Stimulated activated CD8-positive, alpha-beta memory T cell treated with anti-CD3 and anti-CD28 coated beads, Interleukin-15, amount 100 ng/mL, for 48 hours (primary cell): Measurements from ENCODE around the gene BBX.
"Not testable (repeated sequence)": the region's sequence is repeated elsewhere in the genome, so short reads cannot be mapped to it uniquely, and the experiment has no call there.

Experiments used
- DNase-seq, 2 donors: peaks; one replicate each; pipeline ENCODE4 v3.0.0-alpha.2; 2020; ENCODE audit warnings: low read depth in 2 of 2

Gene BBX

GRCh38 chr3:107796791-107797190 is 274.0 kb downstream of the BBX start:
- DNase-seq: no peak

- no peak for DNase-seq
These were observed 274.8 kb downstream of the BBX start for GRCh38 chr3:107797586-107797985.

- no peak for DNase-seq
These were observed 275.6 kb downstream of the BBX start for GRCh38 chr3:107798381-107798780.

GRCh38 chr3:107800710-107801109 is 277.9 kb downstream of the BBX start:
- no peak for DNase-seq

GRCh38 chr3:107803170-107803569 is 280.4 kb downstream of the BBX start:
- no peak for DNase-seq

GRCh38 chr3:107806021-107806420 is 283.3 kb downstream of the BBX start:
- no peak for DNase-seq

- DNase-seq: no peak
These were observed 283.8 kb downstream of the BBX start for GRCh38 chr3:107806536-107806935.

GRCh38 chr3:107810171-107811071 is 287.7 kb downstream of the BBX start:
- DNase-seq: no peak

- no peak for DNase-seq
These were observed 290.3 kb downstream of the BBX start for GRCh38 chr3:107813026-107813425.

- DNase-seq: no peak
These were observed 293.3 kb downstream of the BBX start for GRCh38 chr3:107816107-107816506.

- DNase-seq: no peak
These were observed 294.3 kb downstream of the BBX start for GRCh38 chr3:107817076-107817475.

- no peak for DNase-seq
These were observed 295.3 kb downstream of the BBX start for GRCh38 chr3:107818025-107818424.

- no peak for DNase-seq
These were observed 296.9 kb downstream of the BBX start for GRCh38 chr3:107819656-107820055.

GRCh38 chr3:107822308-107822707 is 299.5 kb downstream of the BBX start:
- no peak for DNase-seq

- DNase-seq: no peak
These were observed 302.1 kb downstream of the BBX start for GRCh38 chr3:107824822-107825371.

- no peak for DNase-seq
These were observed 302.8 kb downstream of the BBX start for GRCh38 chr3:107825556-107825955.

- no peak for DNase-seq
These were observed 304.0 kb downstream of the BBX start for GRCh38 chr3:107826727-107827126.

GRCh38 chr3:107829185-107829584 is 306.4 kb downstream of the BBX start:
- no peak for DNase-seq

GRCh38 chr3:107831590-107831989 is 308.8 kb downstream of the BBX start:
- DNase-seq: no peak

GRCh38 chr3:107833043-107833442 is 310.3 kb downstream of the BBX start:
- no peak for DNase-seq

GRCh38 chr3:107833722-107834416 is 311.1 kb downstream of the BBX start:
- DNase-seq: no peak

- DNase-seq: not testable (repeated sequence)
These were observed 312.2 kb downstream of the BBX start for GRCh38 chr3:107835001-107835400.
